KG1 (cell line): ENCODE results near the gene PRKN.

Experiments used
- DNase-seq: peaks from one replicate; lab custom pipeline; 2025; lab: John Stamatoyannopoulos, UW

Gene PRKN

DNA sequence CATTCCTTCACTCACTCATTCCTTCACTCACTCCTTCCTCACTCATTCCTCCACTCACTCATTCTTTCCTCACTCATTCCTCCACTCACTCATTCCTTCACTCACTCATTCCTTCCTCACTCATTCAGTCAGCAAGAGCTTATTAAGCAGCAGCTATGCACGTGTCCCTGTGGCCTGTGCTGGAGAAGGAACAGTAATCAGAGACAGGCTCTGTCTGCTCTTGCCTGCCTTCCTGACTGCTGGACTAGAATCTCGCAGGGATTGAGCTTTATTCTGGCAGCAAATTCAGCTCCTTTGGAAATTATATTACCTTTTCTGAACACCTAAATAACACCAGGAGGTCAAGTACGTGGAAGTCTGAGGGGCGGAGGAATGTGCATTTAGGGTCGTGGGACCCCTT lies 1314.8 kb downstream of the PRKN start:
- DNase-seq = no peak

DNA sequence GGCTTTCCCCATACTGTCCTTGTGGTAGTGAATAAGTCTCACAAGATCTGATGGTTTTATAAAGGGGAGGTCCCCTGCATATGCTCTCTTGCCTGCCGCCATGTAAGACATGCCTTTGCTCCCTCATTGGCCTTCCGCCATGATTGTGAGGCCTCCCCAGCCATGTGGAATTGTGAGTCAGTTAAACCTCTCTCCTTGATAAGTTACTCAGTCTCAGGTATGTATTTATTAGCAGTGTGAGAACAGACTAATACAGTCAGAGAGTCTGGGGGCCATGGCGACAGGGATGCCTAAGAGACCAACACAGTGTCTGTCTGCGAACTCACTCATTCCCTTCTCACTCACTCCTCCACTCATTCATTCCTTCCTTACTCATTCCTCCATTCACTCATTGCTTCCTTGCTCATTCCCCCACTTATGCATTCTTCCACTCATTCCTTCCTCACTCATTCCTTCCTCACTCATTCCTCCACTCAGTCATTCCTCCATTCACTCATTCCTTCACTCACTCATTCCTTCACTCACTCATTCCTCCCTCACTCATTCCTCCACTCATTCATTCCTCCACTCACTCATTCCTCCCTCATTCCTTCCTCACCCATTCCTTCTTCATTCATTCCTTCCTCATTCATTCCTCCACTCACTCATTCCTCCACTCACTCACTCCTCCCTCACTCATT lies 1316.2 kb downstream of the PRKN start:
- DNase-seq = no peak

DNA sequence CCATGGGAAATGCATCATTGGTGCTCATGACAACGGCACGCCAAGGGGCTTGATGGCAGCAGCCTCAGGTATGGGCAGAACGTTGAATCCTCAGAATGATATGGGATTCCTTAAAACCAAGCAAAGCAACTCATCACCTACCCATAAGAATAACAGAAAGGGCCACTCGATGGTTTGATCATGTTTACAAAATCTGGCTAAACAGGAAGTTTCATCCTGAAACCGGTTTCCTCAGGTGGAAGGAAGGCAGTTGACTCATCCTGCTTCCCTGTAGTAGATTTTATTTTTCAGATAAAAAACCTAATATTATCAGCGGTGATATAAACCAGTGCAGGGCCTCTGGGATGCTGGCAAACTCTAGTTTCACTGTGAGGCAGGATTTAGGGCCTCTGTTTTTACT lies 1316.8 kb downstream of the PRKN start:
- no peak for DNase-seq

GRCh38 chr6:161410076-161410475 lies 1317.5 kb downstream of the PRKN start:
- DNase-seq = no peak

DNA sequence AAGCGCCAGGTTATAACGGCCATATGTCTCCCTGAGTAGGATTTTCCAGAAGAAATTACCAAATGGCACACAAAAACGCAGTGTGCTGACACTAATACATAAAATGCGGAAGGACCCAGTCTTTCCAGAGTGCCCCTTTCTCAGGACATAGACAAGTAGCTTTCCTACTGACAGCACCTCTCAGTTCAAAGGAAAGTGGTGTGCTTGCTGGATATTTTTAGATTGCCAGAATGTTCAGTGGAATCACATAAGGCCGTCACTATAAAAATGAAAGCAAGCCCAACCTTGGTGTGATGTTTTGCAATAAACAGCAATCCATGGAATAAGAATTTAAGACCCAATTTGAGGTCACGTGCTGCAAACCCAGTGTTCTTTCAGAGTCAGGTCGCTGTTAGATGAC lies 1318.2 kb downstream of the PRKN start:
- no peak for DNase-seq

DNA sequence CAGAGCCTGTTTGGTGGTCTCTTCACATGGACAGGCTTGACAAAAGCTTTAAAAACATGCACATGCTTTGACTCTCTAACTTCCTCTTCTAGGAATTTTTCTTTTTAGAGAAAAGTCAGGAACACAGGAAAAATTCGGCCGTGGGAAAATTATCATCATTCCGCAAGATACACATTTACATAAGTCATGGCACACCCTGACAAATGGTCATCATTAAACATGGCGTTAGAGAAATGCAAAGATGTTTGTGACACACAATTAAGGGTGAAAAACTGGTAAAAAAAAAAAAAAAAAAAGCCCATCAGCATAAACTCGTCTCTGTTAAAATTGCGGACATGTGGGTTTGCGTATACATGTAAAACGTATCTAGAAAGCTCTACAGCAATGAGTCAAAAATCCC lies 1319.5 kb downstream of the PRKN start:
- no peak for DNase-seq

DNA sequence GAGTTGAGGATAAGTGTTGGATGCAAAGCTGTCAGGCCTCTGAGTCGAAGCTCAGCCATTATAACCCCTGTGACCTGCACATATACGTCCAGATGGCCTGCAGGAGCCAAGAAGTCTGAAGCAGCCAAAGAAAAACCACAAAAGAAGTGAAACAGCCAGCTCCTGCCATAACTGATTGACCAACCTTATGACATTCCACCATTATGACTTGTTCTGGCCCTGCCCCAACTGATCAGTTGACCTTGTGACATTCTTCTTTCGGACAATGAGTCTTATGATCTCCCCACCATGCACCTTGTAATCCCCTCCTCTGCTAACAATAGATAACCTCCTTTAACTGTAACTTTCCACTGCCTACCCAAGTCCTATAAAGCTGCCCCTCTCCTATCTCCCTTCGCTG lies 1320.0 kb downstream of the PRKN start:
- DNase-seq = no peak

- no peak for DNase-seq
Observed at GRCh38 chr6:161407115-161407514, 1320.5 kb downstream of the PRKN start.

DNA sequence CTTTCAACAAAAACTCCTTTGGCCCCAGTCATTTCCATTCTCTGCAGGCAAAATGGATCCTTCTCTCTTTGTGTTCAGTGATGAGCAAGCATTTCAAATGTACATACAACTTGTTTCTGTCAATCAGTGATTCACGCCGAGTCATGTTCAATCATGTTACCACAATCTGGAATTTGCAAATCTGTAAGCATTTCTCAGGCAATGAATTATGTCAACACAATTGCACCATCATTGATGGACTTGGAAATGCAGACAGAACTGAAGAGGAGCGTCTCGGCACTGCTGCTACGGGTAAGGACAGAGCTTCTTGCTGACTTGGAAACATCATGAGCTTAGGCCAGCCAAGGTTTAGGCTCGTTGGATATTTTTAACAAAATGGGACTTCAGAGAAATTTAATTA lies 1320.9 kb downstream of the PRKN start:
- no peak for DNase-seq

DNA sequence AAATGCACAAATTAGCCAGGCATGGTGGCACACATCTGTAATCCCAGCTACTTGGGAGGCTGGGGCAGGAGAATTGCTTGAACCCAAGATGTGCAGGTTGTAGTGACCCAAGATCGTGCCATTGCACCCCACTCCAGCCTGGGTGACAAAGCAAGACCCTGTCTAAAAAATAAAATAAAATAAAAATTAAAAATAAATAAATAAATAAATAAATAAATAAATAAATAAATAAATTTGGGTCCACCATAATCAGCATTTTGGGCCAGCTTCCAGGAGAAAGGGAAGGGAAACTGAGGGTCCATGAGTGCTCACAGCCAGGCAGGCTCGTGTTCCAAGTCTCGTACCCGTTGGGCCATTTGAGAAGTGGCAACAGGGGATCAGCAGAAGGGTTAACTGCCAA lies 1322.1 kb downstream of the PRKN start:
- DNase-seq = no peak

DNA sequence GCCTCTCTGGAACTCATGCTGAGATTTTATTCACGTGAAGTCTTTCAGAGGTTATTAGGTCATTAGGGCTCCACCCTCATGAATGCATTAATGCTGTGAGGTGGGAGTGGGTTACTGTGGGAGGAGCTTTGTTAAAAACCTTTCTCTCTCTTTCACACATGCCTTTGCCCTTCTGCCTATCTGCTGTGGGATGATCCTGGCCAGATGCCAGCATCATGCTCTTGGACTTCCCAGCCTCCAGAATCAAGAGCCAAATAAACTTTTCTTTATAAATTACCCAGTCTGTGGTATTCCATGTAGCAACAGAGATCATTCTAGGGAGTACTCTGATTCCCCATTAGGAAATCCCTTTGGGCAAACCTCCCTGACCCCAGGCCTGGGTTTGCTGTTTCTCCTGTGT lies 1323.8 kb downstream of the PRKN start:
- DNase-seq = no peak

GRCh38 chr6:161401587-161402309 lies 1325.8 kb downstream of the PRKN start:
- DNase-seq = no peak

GRCh38 chr6:161400671-161401070 lies 1326.9 kb downstream of the PRKN start:
- DNase-seq = no peak

GRCh38 chr6:161396539-161396938 lies 1331.0 kb downstream of the PRKN start:
- DNase-seq = no peak

- no peak for DNase-seq
Observed at GRCh38 chr6:161395716-161396231, 1331.8 kb downstream of the PRKN start.

DNA sequence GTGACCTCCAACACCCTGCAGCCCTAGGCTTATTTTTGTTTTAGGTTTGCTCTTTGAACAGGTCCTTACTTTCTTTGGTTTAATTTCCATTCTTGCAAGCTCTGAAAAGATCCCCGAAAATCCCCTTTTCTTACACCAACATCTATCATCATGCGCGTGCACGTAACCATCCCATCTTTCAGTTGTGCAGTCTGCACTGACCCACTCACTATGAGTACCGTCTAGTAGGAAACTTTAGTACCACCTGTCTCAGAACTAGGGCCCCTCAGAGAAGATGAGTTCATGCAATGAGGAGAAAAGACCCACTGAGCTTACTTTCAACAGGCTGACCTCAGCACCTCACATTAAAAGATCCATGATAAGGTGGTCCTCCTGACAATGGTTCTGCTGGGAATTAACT lies 1333.1 kb downstream of the PRKN start:
- no peak for DNase-seq

DNA sequence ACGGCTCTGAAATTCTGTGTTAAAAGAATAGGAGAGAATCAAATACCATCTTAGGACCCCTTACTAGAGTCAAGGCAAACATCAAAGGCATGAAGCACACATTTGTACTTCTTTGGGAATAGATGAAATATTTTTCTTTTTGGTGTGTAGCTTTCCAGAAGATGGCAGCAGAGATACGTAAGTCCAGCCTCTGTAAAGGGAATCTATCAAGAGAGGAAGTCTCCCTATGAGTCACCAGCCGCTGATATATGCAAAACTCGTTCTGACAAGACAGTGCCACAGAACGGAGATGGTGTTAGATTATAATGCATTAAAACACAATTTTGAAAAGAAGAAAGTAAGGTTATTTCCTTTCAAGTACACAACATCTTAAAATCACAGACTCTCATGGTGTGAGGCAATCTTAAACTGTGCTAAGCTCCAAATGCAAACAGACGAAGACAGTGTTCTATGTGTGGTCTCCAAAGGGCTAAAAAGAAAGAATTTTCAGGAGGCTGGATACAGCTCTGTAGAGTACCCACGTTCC lies 1333.7 kb downstream of the PRKN start:
- peak; percentile 30 for DNase-seq

DNA sequence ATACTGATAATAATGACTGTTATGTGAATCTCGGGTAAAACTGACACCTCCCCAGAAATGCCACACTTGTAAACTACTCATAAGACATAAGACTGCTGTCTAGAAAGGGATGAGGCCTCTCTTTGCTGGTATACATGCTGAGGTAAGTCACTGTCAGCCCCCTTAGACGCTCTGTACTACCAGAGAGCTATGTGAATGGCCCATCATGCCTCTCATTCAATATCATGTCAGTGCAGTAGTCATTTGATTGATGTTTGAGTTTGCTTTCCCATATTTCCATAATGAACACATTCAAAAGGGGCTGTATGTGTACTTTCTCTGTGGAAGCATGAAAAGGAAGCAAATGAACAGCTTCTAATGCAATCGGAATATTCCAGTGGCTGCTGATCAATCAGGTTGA lies 1334.3 kb downstream of the PRKN start:
- no peak for DNase-seq

DNA sequence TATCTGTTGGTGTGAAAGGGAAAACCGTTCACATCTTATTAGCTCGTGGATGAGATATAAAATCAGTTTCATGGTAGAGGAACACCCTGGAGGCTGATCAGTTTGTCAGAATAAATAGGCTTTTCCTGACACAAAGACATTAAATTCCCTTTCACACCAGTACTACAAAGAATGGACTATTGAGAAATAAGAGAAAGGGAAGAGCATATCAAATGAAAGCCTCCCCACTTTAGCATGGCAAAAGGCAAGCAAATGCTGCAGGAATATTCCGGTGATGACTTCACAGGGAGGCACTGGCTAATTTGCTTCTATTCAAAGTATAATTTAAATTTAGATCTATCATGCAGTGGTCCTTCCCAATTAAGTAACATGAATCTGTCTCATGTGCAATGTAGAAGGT lies 1337.8 kb downstream of the PRKN start:
- no peak for DNase-seq

DNA sequence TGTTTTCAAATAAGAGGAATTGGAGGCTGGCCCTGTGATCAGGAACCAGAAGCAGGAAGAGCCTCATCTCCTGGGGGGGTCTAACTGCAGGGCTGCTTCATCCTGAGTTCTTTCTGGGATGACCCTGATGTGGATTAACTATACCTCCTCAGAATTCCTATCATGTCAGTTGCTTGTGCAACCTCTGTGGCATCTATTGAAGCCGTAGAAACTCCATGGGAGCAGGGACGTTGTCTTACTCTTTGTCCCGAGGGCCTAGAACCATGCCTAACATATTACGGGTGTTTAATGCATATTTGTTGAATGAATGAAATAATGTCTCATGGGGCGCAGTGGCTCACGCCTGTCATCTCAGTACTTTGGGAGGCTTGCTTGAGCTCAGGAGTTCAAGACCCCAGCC lies 1343.6 kb downstream of the PRKN start:
- DNase-seq = no peak

GRCh38 chr6:161379834-161380582 lies 1347.6 kb downstream of the PRKN start:
- no peak for DNase-seq

GRCh38 chr6:161378115-161378514 lies 1349.5 kb downstream of the PRKN start:
- no peak for DNase-seq

GRCh38 chr6:161377116-161377515 lies 1350.5 kb downstream of the PRKN start:
- DNase-seq = no peak
